IPS DF 19.7 (cell line): ENCODE measurements around the gene PCBP3.

Source experiments
- DNase-seq: peaks from one replicate; pipeline ENCODE4 v3.0.0-alpha.2; 2013; ENCODE audit warnings: low read depth, low spot score

PCBP3 gene

GRCh38 chr21:45753445-45753844, 109.9 kb downstream of the PCBP3 start:
- DNase-seq, result no peak

DNA sequence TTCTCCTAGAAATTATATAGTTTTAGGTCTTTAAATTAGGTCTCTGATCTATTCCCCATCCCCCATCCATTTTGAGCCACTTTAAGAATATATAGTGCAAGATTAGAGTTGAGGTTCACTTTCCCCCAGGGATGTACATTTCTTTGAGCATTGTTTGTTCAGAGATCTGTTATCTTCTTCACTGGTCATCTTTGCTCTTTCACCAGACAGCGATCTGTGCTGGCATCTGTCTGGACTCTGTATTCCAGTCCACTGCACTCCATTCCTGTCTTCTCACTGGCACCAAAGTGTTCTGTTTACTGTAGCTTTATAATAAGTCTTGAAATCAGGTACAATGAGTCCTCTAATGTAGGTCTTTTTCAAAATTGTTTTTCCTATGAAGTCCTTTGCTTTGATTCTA, 112.5 kb downstream of the PCBP3 start:
- no peak for DNase-seq

DNA sequence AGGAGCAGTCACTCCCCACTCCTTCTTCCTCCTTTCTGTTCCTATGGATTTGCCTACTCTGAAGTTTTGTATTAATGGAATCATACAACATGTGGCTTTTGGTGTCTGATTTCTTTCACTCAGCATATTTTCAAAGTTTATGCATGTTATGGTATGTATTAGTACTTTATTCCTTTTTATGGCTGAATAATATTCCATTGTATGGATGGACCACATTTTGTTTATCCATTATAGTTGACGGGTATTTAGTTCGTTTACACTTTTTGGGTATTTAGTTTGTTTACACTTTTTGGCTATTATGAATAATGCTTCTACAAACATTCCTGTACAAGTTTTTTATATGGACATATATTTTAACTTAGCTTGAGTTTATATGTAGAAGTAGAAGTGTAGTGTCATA, 113.1 kb downstream of the PCBP3 start:
- DNase-seq, result no peak

DNA sequence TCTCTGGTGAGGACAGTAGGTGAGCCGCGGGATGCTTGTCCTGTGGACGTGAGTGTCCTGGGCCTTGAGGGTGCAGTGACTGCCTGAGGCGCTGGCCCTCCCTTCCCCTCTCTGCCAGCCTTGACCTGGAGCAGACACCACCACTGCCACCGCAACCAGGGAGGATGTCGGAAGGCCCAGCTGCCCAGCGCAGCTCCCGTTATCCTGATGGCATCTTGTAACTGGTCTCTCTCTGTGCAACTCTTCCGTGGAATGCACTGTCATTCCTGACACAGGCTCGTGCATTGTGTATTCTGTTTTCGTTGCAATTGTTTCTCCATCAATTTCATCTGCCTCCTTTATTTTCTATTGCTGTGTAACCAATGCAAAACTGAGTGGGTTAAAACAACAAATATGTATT, 118.2 kb downstream of the PCBP3 start:
- DNase-seq, result no peak

- DNase-seq, result no peak
Measured at GRCh38 chr21:45763074-45763473, 119.5 kb downstream of the PCBP3 start.

DNA sequence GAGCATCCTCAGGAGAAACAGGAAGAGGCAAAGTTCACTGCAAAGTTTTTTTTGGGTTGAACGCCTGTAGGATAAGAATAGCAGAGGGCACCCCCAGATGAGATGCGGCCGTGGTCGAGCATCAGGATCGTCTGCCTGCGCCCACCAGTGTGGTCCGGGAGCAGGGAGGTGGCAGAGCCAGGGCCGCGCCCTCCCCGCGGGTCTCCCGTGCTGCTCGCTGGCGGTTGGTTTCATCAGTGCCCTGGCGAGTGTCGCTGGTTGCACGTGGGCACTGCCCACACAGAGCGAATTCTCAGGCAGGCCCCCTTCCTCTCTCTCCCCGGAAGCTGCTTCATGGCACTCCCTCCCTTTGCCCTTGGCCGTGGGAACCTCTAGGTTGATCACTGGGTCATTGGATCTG, 120.0 kb downstream of the PCBP3 start:
- no peak for DNase-seq

DNA sequence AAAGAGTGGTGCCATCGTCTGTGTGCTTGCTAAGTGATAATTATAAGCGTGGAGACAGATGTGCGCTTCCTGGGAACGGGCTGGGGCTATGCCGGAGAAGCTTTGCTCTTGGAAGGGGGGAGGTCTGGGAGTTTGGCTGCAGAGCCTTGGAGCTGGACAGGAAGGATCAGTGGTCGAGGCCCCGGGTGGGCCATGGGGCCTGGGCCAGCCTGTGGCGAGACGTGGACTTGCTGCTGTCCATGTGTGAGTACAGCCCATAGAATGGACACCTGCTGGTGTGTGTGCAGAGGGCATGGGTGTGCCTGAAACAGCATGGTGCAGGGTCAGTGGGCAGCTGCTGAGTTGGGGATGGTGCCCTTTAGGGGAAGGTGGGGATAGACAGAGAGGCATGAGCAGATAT, 121.3 kb downstream of the PCBP3 start:
- no peak for DNase-seq

- no peak for DNase-seq
Measured at GRCh38 chr21:45765375-45765774, 121.8 kb downstream of the PCBP3 start.

GRCh38 chr21:45766055-45766454, 122.5 kb downstream of the PCBP3 start:
- DNase-seq, result no peak

DNA sequence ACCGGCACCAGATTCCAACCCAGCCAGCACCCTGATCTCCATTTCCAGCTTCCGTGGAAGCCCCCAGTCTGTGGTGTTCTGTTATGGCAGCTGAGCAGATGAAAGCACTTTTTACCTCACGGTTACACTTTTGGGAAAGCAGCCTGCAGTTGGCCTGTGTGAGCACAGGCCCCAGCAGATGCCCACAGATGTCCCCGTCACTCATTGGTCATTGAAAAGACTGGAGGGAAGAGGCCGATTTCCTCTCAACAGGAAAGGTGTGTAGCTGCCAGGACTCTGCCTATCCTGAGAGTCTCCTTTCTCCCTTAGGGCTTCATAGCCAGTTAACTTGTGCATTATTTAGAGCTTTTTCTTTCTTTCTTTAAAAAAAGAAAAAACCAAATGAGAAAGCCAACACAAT, 123.0 kb downstream of the PCBP3 start:
- DNase-seq, result no peak

DNA sequence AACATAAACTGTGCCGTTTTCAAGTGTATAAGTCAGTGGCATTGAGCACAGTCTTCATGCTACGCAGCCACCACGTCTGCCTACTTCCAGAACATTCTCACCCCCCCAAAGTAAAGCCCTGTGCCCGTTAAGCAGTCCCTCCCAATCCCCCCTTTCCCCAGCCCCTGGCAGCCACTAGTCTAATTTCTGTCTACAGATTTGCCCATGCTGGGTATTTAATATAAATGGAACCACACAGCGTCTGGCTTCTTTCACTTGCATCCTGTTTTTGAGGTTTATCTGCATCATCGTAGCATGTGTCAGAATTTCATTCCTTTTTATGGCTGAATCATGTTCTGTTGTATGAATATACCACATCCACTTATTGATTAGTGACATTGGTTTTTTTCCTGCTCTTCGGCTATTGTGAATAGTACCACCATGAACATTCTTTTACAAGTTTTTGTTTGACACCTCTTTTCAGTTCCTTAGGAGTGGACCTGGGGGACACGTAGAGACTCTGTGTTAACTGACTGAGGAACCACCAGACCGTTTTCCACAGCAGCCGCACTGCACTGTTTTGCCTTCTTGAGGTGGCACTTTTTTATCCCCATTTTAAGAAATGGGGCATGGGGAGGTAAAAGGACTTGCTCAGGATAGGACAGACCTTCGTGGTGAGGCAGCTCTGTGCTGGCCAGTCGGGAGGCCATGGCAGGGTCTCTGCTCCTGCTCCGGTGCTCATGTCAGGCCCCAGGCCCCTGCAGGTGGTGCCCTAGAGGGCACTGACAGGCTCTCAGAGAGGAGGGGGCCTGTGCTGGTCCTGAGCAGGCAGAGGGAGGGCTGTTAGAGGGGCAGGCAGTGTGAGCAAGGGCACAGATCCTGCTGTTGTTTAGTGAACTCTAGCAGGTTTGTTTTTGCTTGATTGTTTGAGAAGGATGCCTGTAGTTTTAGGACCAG, 123.8 kb downstream of the PCBP3 start:
- no peak for DNase-seq

DNA sequence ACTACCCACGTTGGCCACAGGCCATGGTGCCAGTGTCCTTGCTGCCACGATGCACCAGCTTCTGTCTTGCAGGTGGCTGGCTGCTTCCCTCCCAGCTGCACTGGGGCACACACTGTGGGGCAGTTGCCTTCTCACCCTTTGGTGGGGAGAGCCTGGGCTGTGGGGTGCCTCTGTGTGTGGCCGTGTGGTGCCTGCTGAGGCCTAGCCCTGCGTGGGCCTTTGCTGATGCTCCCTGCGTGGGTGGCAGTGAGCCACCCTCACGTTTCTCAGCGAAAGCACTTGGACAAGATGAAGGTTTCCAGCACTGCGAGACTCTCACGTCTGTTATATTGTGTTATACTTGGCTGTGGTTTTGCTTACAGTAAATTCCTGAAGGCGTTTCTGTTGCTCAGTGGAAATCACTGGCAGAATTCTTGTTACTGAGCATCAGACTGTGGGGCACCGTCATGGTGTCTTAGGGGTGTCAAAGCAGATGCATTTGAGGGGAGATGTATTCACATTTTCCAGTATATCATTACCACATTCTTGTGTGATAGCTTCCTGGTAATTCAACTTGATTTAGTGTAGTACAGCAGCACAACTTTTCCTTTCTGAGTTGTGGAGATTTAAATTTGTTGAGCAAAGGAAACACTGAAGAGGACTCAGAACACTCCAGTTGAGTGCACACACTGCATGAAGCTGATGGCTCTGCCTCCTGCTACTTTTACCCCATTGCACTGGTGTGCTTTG, 124.7 kb downstream of the PCBP3 start:
- no peak for DNase-seq

DNA sequence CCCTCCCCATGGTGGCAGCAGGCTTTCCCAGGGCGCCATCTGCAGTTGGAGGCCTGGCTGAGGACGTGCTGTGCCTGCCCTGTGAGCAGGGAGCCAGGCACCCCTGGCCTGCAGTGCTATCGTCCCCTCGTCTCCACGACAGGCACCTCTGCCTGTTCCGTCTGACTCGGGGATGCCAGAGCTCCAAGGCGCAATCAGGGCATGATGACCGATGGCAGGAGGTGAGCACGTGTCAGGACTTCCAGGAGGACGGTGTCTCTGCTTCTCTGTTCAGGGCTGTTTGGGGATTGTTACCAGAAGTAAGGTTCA, 125.2 kb downstream of the PCBP3 start:
- no peak for DNase-seq

GRCh38 chr21:45769294-45769693, 125.8 kb downstream of the PCBP3 start:
- no peak for DNase-seq

DNA sequence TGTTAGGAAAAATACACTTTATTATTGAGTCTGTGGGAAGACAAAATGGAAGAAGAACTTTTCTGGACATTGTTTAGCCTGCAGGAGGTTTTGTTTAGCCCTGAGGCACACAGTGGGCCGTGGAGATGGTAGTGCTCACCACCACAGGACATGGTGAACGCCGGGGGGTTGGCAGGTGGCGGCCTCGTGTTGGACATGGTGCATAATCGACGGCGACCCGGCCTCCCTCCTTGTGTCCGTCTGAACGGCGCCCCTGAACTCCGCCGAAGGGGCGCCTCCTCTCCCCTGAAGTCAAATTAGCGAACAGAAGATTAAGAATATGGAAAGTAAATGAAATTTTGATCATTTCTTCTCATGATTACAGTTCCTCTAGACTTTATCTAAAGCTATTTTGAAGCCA, 126.4 kb downstream of the PCBP3 start:
- DNase-seq, result no peak

GRCh38 chr21:45772180-45772579, 128.7 kb downstream of the PCBP3 start:
- DNase-seq, result no peak

- no peak for DNase-seq
Measured at GRCh38 chr21:45774291-45774690, 130.8 kb downstream of the PCBP3 start.

GRCh38 chr21:45776971-45777370, 133.4 kb downstream of the PCBP3 start:
- no peak for DNase-seq

GRCh38 chr21:45778686-45779085, 135.2 kb downstream of the PCBP3 start:
- DNase-seq, result no peak

DNA sequence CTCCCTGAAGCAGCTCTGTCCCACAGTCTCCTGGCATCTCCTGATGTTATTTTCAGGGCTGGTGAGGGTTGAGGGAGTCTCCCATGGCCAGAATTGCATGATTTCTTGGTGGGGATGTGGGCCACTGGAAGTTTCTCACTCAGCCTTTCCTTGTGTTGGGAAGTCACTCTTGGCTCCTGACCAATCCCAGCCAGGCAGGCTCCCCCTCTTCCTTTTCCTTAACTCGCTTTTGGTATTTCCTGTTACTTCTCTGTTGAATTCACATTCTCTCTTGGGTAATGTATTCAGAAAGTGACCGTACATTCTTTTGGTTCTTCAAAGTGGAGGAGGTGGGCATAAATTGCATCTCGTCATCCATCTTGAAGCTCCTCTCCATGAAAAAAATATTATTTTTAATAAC, 135.7 kb downstream of the PCBP3 start:
- no peak for DNase-seq

- DNase-seq, result no peak
Measured at GRCh38 chr21:45780647-45781046, 137.1 kb downstream of the PCBP3 start.

DNA sequence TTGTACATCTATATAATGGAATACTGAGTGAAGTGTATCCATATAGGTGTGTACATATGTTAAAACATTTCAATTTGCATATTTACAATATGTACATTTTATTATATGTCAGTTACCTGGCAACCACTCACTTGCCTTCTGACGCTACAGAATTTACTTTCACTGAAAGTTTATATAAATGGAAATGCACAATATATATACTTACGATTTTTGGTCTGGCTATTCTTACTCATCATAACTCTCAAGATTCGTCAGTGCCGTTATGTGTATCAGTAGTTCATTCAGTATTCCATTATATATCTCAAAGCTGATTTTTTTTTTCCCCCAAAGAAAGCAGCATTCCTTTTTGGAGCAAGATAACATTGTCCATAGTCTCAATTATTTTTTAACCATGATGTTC, 138.2 kb downstream of the PCBP3 start:
- DNase-seq, result no peak

- DNase-seq, result no peak
Measured at GRCh38 chr21:45786660-45787059, 143.1 kb downstream of the PCBP3 start.
